ENCODE results near the gene SLC9A9.

SLC9A9 gene

GRCh38 chr3:143321058-143321769 is 527.1 kb downstream of the SLC9A9 start:
- DNase-seq (ENCODE audit: low spot score), result no peak

GRCh38 chr3:143315766-143316165 is 532.5 kb downstream of the SLC9A9 start:
- DNase-seq (ENCODE audit: low spot score), result no peak

- DNase-seq (ENCODE audit: low spot score), result no peak
These were observed 533.8 kb downstream of the SLC9A9 start for GRCh38 chr3:143314251-143315093.

GRCh38 chr3:143313893-143314188 is 534.4 kb downstream of the SLC9A9 start:
- DNase-seq (ENCODE audit: low spot score), result no peak

- DNase-seq (ENCODE audit: low spot score), result no peak
These were observed 535.0 kb downstream of the SLC9A9 start for GRCh38 chr3:143313025-143313892.

- DNase-seq (ENCODE audit: low spot score), result no peak
These were observed 537.2 kb downstream of the SLC9A9 start for GRCh38 chr3:143311096-143311495.

GRCh38 chr3:143309705-143310104 is 538.6 kb downstream of the SLC9A9 start:
- DNase-seq (ENCODE audit: low spot score), result no peak

GRCh38 chr3:143307613-143308183 is 540.6 kb downstream of the SLC9A9 start:
- no peak for DNase-seq (ENCODE audit: low spot score)

- no peak for DNase-seq (ENCODE audit: low spot score)
These were observed 541.9 kb downstream of the SLC9A9 start for GRCh38 chr3:143306407-143306806.

GRCh38 chr3:143302638-143303171 is 545.6 kb downstream of the SLC9A9 start:
- no peak for DNase-seq (ENCODE audit: low spot score)

GRCh38 chr3:143301031-143301901 is 547.0 kb downstream of the SLC9A9 start:
- DNase-seq (ENCODE audit: low spot score), result no peak

GRCh38 chr3:143298886-143299535 is 549.3 kb downstream of the SLC9A9 start:
- no peak for DNase-seq (ENCODE audit: low spot score)

GRCh38 chr3:143298380-143298779 is 549.9 kb downstream of the SLC9A9 start:
- DNase-seq (ENCODE audit: low spot score), result no peak

- DNase-seq (ENCODE audit: low spot score), result no peak
These were observed 552.8 kb downstream of the SLC9A9 start for GRCh38 chr3:143295201-143296080.

GRCh38 chr3:143294188-143294587 is 554.1 kb downstream of the SLC9A9 start:
- no peak for DNase-seq (ENCODE audit: low spot score)

- no peak for DNase-seq (ENCODE audit: low spot score)
These were observed 556.3 kb downstream of the SLC9A9 start for GRCh38 chr3:143291836-143292447.

GRCh38 chr3:143288944-143289343 is 559.3 kb downstream of the SLC9A9 start:
- DNase-seq (ENCODE audit: low spot score), result no peak

- no peak for DNase-seq (ENCODE audit: low spot score)
These were observed 560.9 kb downstream of the SLC9A9 start for GRCh38 chr3:143287403-143287802.
